GM19468 (cell line): ENCODE measurements around the gene SPSB2.
"Not testable (repeated sequence)": the region's sequence is repeated elsewhere in the genome, so short reads cannot be mapped to it uniquely, and the experiment has no call there.

Experiments
- ATAC-seq: cut with Tn5 transposase; IDR thresholded peaks from one replicate; pipeline ENCODE4 v1.9.1; 2021; ENCODE audit warnings: mild to moderate bottlenecking, moderate library complexity, moderate number of reproducible peaks; ENCODE audit not compliant: unreplicated experiment; ENCODE audit errors: extremely low read depth

The SPSB2 gene

GRCh38 chr12:6903722-6904121 is 30.6 kb upstream of the SPSB2 start:
- no peak for ATAC-seq

GRCh38 chr12:6902448-6902847 is 29.3 kb upstream of the SPSB2 start:
- ATAC-seq, result no peak

GRCh38 chr12:6899837-6900519 is 26.9 kb upstream of the SPSB2 start:
- ATAC-seq, result no peak

GRCh38 chr12:6899427-6899826 is 26.3 kb upstream of the SPSB2 start:
- no peak for ATAC-seq

GRCh38 chr12:6896846-6897435 is 23.8 kb upstream of the SPSB2 start:
- no peak for ATAC-seq

GRCh38 chr12:6894321-6894720 is 21.2 kb upstream of the SPSB2 start:
- ATAC-seq, result no peak

- ATAC-seq, result not testable (repeated sequence)
Observed at GRCh38 chr12:6892683-6893082, 19.6 kb upstream of the SPSB2 start.

- no peak for ATAC-seq
Observed at GRCh38 chr12:6891646-6892001, 18.5 kb upstream of the SPSB2 start.

GRCh38 chr12:6890789-6891645 is 17.9 kb upstream of the SPSB2 start:
- ATAC-seq, result peak; percentile 94

GRCh38 chr12:6889775-6890573 is 16.9 kb upstream of the SPSB2 start:
- ATAC-seq, result not testable (repeated sequence)

GRCh38 chr12:6888794-6889193 is 15.7 kb upstream of the SPSB2 start:
- ATAC-seq, result not testable (repeated sequence)

GRCh38 chr12:6888360-6888759 is 15.3 kb upstream of the SPSB2 start:
- ATAC-seq, result no peak

- ATAC-seq, result no peak
Observed at GRCh38 chr12:6887460-6887859, 14.4 kb upstream of the SPSB2 start.

- ATAC-seq, result not testable (repeated sequence)
Observed at GRCh38 chr12:6886206-6886999, 13.3 kb upstream of the SPSB2 start.

- ATAC-seq, result no peak
Observed at GRCh38 chr12:6884539-6884938, 11.4 kb upstream of the SPSB2 start.

- no peak for ATAC-seq
Observed at GRCh38 chr12:6883683-6884082, 10.6 kb upstream of the SPSB2 start.

GRCh38 chr12:6883252-6883651 is 10.1 kb upstream of the SPSB2 start:
- no peak for ATAC-seq

GRCh38 chr12:6879824-6880223 is 6.7 kb upstream of the SPSB2 start:
- ATAC-seq, result not testable (repeated sequence)

GRCh38 chr12:6874015-6874368 is 889 bp upstream of the SPSB2 start:
- ATAC-seq, result not testable (repeated sequence)
